Calu3 (cell line): ENCODE measurements around the gene ATP5F1B. TPM values are rescaled to one million over a fixed set of nuclear protein-coding genes. Genes with fewer than 3 reads are reported as not detected.
A peak's percentile ranks its signal among the peaks of the same experiment; 100 is the strongest.

ENCODE experiments used
- BruUV-seq: library from RNA; stranded (reverse); fragments of 400-500 nt; replicated peaks from 2 replicates; lab custom pipeline; 2021; lab: Mats Ljungman, UMichigan
- CTCF ChIA-PET: fragments of 300-600 bp; sonication (Branson Sonifier 250); formaldehyde crosslinking; loops from one replicate; lab custom pipeline; 2022; ENCODE audit warnings: antibody characterized with exemption; lab: Charles Lee
- DNase-seq: peaks from one replicate; pipeline ENCODE4 v3.0.0; 2022
- H3K27ac Mint-ChIP-seq: one replicate; pipeline ENCODE4 v1.8.0; 2022; ENCODE audit warnings: mixed read lengths; ENCODE audit not compliant: unreplicated experiment
- H3K27me3 Mint-ChIP-seq: one replicate; pipeline ENCODE4 v1.8.0; 2022; ENCODE audit warnings: mixed read lengths; ENCODE audit not compliant: unreplicated experiment
- H3K36me3 Mint-ChIP-seq: one replicate; pipeline ENCODE4 v1.8.0; 2022; ENCODE audit warnings: mild to moderate bottlenecking, moderate library complexity, mixed read lengths; ENCODE audit not compliant: insufficient read depth, unreplicated experiment
- H3K4me1 Mint-ChIP-seq: one replicate; pipeline ENCODE4 v1.8.0; 2022; ENCODE audit warnings: mild to moderate bottlenecking, low read depth, mixed read lengths; ENCODE audit not compliant: unreplicated experiment
- H3K4me3 Mint-ChIP-seq: one replicate; pipeline ENCODE4 v1.8.0; 2022; ENCODE audit warnings: mild to moderate bottlenecking, low read depth, moderate library complexity, mixed read lengths; ENCODE audit not compliant: unreplicated experiment
- H3K9me3 Mint-ChIP-seq: one replicate; pipeline ENCODE4 v1.8.0; 2022; ENCODE audit warnings: low read depth, mixed read lengths; ENCODE audit not compliant: unreplicated experiment
- intact Hi-C: fragments of 100-400 bp; cut with micrococcal nuclease; formaldehyde crosslinking; loops from one replicate; pipeline ENCODE4 v1.10.0; 2022; ENCODE audit not compliant: unreplicated experiment
- total RNA-seq: library from RNA; stranded (reverse); gene quantifications from 2 replicates; pipeline ENCODE4 v1.2.3, GENCODE V29; 2022
- TF ChIP-seq, protein P1 (sequence below): fragments of 200-600 bp; IDR thresholded peaks from one replicate; pipeline ENCODE4 v1.8.0; 2022; ENCODE audit warnings: antibody characterized with exemption; ENCODE audit not compliant: unreplicated experiment

Gene ATP5F1B
- total RNA-seq, 1 experiment from 2014 or later: 822 TPM

DNA sequence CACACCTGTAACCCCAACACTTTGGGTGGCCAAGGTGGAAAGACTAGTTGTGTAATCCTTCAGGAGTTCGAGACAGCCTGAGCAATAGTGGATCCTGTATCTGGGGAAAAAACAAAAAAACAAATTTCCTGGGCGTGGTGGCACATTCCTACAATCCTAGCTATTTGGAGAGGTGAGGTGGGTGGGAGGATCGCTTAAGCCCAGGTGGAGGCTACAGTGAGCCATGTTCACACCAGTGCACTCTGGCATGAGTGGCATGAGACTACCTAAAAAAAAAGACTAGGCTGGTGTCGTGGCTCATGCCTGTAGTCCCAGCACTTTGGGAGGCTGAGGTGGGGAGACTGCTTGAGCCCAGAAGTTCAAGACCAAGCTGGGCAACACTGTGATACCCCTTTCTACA is 25.1 kb upstream of the ATP5F1B start:
- peaks cover 23% of the 10 kb centered on the region for H3K4me1 Mint-ChIP-seq
- no peaks in the 10 kb centered on the region for H3K9me3 Mint-ChIP-seq
- CTCF ChIA-PET: no interaction called here
- no peak for DNase-seq
- TF ChIP-seq, protein P1, sequence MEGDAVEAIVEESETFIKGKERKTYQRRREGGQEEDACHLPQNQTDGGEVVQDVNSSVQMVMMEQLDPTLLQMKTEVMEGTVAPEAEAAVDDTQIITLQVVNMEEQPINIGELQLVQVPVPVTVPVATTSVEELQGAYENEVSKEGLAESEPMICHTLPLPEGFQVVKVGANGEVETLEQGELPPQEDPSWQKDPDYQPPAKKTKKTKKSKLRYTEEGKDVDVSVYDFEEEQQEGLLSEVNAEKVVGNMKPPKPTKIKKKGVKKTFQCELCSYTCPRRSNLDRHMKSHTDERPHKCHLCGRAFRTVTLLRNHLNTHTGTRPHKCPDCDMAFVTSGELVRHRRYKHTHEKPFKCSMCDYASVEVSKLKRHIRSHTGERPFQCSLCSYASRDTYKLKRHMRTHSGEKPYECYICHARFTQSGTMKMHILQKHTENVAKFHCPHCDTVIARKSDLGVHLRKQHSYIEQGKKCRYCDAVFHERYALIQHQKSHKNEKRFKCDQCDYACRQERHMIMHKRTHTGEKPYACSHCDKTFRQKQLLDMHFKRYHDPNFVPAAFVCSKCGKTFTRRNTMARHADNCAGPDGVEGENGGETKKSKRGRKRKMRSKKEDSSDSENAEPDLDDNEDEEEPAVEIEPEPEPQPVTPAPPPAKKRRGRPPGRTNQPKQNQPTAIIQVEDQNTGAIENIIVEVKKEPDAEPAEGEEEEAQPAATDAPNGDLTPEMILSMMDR: no peak
- intact Hi-C loops: no loop called here
- H3K36me3 Mint-ChIP-seq: peaks cover 93% of the 10 kb centered on the region
- no peaks in the 10 kb centered on the region for H3K27me3 Mint-ChIP-seq
- BruUV-seq: no TSS peak
- no peak overlapping the region for H3K4me3 Mint-ChIP-seq
- H3K27ac Mint-ChIP-seq: no peak overlapping the region

DNA sequence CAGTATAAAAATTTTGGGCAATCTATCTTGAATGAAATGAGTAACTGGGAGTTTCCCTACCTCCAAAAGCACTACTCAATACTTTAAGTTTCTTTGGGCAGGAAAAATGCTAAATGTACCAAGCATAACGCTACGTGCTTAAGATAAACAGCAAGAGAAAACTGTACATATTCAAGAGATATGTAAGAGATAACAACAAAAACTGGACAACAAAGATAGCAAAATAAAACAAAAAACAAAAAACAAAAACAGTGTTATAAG is 22.3 kb upstream of the ATP5F1B start:
- Mint-ChIP-seq H3K36me3 (peaks cover 98% of the 10 kb centered on the region), H3K27me3 (no peaks in the 10 kb centered on the region), H3K27ac (peak overlapping the region; percentile 30), H3K4me3 (no peak overlapping the region), H3K4me1 (peaks cover 23% of the 10 kb centered on the region), H3K9me3 (no peaks in the 10 kb centered on the region)
- DNase-seq: no peak
- TF ChIP-seq, protein P1: no peak
- no TSS peak for BruUV-seq
- intact Hi-C loops: no loop called here
- CTCF ChIA-PET: interaction anchor here (1.0 kb wide), 1 partner anchor 16 kb away, joined by 5 read pairs; no protein-coding TSS in a partner anchor

DNA sequence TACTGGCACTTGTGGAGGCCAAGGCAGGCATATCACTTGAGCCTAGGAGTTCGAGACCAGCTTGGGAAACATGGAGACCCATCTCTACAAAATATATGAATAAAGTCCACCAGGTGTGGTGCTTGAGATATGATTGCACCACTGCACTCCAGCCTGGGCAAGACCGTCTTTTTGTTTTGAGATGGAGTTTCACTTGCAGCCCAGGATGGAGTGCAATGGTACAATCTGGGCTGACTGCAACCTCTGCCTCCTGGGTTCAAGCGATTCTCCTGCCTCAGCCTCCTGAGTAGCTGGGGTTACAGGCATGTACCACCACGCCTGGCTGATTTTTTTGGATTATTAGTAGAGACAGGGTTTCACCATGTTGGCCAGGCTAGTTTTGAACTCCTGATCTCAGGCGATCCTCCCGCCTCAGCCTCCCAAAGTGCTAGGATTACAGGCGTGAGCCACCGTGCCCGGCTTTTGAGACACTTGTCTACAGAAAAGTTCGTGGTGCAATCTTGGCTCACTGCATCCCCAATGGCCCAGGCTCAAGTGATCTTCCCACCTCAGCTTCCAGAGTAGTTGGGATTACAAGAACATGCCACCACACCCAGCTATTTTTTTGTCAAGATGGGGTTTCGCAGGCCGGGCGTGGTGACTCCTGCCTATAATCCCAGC is 16.3 kb upstream of the ATP5F1B start:
- H3K27me3 Mint-ChIP-seq: no peaks in the 10 kb centered on the region
- no TSS peak for BruUV-seq
- H3K36me3 Mint-ChIP-seq: peaks cover 83% of the 10 kb centered on the region
- no peak for DNase-seq
- no peak overlapping the region for H3K27ac Mint-ChIP-seq
- H3K4me1 Mint-ChIP-seq: peaks cover 9% of the 10 kb centered on the region
- no peaks in the 10 kb centered on the region for H3K9me3 Mint-ChIP-seq
- H3K4me3 Mint-ChIP-seq: no peak overlapping the region
- intact Hi-C loops: no loop called here
- CTCF ChIA-PET: interaction anchor here (0.6 to 0.7 kb wide), 3 partner anchors 14 to 821 kb away, joined by 3 to 7 read pairs (median 6); no protein-coding TSS in a partner anchor
- TF ChIP-seq, protein P1: no peak

DNA sequence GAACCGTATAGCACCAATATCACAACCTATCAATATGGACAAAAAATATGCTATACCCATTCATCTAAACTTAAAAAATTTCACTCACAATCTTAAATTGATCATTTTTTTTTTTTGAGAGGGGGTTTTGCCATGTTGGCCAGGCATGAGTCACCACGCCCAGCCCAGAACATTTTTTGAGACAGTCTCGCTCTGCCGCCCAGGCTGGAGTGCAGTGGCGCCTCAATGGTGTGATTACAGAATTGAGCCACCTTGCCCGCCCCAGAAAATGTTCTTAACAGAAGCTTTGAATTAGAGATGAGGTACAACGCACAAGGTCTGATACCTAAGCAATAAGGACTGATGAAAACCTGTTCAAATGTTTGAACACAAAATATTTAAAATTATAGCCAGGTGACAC is 15.8 kb upstream of the ATP5F1B start:
- intact Hi-C loops: no loop called here
- H3K4me3 Mint-ChIP-seq: no peak overlapping the region
- H3K27ac Mint-ChIP-seq: peak overlapping the region; percentile 50
- CTCF ChIA-PET: interaction anchor here (0.6 kb wide), 1 partner anchor 552 kb away, joined by 6 read pairs; no protein-coding TSS in a partner anchor
- BruUV-seq: no TSS peak
- no peaks in the 10 kb centered on the region for H3K9me3 Mint-ChIP-seq
- TF ChIP-seq, protein P1: no peak
- H3K4me1 Mint-ChIP-seq: peaks cover 8% of the 10 kb centered on the region
- peaks cover 78% of the 10 kb centered on the region for H3K36me3 Mint-ChIP-seq
- DNase-seq: no peak
- H3K27me3 Mint-ChIP-seq: no peaks in the 10 kb centered on the region
